ENCODE results near the gene LDAH.

Gene LDAH

DNA sequence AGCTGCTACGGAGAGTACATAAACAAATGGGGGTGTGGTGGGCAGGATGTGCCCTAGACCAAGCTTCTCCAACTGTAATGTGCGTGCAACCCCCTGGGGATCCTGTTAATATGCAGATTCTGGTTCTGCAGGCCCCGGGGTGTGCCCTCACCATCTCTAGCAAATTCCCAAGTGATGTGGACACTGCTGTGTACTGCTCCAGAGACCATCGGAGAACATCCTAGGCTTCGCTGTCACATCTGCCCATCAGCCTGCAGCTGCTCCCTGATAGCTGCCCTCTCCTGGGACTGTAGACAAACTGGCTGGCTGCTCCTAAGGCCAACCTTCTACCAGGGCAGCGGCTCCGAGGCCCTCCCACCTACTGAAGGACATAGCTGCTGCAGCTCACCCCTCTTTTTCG, 175.2 kb downstream of the LDAH start:
- Histone ChIP-seq H3K4me3 (ENCODE audit: low read length) (peak overlapping the region; percentile 15), H3K36me3 (ENCODE audit: insufficient read depth, low read length) (peaks cover 18% of the 10 kb centered on the region), H3K4me1 (ENCODE audit: control insufficient read depth, insufficient read depth, low read length) (peaks cover 27% of the 10 kb centered on the region), H3K9me3 (replicated peaks; ENCODE audit: low read length) (no peaks in the 10 kb centered on the region), H3K27me3 (ENCODE audit: control insufficient read depth, insufficient read depth, low read length) (no peaks in the 10 kb centered on the region), H3K9ac (ENCODE audit: low read depth, low read length) (no peak overlapping the region), H3K4me2 (ENCODE audit: low read length) (peak overlapping the region; percentile 35)

DNA sequence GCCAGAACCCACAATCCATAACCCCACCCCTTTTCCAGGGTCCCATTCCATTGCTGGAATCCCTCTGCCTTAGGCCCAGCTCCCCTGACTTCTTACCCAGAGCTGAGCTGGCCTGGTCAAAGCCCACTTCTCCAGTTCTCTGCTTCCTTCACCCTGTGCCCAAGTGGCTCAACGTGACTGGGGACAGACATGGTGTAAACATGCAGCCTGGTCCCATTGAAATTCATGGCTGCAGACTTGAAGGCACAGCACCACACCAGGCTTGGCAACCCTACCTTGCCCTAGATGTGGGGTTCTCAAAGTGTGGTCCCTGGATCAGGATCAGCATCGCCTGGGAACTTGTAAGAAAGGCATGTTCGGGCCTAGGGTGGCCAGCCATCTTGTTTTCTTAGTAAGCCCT, 175.7 kb downstream of the LDAH start:
- H3K9ac ChIP-seq (ENCODE audit: low read depth, low read length) = no peak overlapping the region
- H3K36me3 ChIP-seq (ENCODE audit: insufficient read depth, low read length) = peaks cover 18% of the 10 kb centered on the region
- no peak overlapping the region for H3K4me3 ChIP-seq (ENCODE audit: low read length)
- peaks cover 31% of the 10 kb centered on the region for H3K4me1 ChIP-seq (ENCODE audit: control insufficient read depth, insufficient read depth, low read length)
- no peaks in the 10 kb centered on the region for H3K9me3 ChIP-seq (replicated peaks; ENCODE audit: low read length)
- peak overlapping the region; percentile 35 for H3K4me2 ChIP-seq (ENCODE audit: low read length)
- no peaks in the 10 kb centered on the region for H3K27me3 ChIP-seq (ENCODE audit: control insufficient read depth, insufficient read depth, low read length)

DNA sequence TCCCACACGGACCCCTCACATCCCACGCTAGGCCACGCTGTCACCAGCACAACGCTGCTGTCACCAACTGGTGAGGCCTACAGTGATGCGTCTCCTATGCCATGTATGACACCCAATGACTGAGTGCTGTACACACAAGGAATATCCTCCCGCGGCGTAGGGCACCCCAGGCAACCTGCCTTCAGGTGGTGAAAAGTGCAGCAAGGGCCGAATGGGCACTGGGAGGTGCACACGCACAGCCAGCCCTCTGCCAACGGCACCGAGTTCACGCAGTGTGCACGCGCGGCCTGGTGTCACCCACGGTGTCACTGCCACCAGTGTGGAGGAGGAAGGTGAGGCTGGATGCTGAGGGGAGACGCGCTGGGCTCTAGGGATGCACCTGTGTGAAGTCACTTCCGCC, 176.5 kb downstream of the LDAH start:
- H3K27me3 ChIP-seq (ENCODE audit: control insufficient read depth, insufficient read depth, low read length) = no peaks in the 10 kb centered on the region
- H3K9ac ChIP-seq (ENCODE audit: low read depth, low read length) = no peak overlapping the region
- H3K4me2 ChIP-seq (ENCODE audit: low read length) = no peak overlapping the region
- peaks cover 18% of the 10 kb centered on the region for H3K36me3 ChIP-seq (ENCODE audit: insufficient read depth, low read length)
- H3K9me3 ChIP-seq (replicated peaks; ENCODE audit: low read length) = no peaks in the 10 kb centered on the region
- H3K4me1 ChIP-seq (ENCODE audit: control insufficient read depth, insufficient read depth, low read length) = peaks cover 35% of the 10 kb centered on the region
- H3K4me3 ChIP-seq (ENCODE audit: low read length) = no peak overlapping the region

DNA sequence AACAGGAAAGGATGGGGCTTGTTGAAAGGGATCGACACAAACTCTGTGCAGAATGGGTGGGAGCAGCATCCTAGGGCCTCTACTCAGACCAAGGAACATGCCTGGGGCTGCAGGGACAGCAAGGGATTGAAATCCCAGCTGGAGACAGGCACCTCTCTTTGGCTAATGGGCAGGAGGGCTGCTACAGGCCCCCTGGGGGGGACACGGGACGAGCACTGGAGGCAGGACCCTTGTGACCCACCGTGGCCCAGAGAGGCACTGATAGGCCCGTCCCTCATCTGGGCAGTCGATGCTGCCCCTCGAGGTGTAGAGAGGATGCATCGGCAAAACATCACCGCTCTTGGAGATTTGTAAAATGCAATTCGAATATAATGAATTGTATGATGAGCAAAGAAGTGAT, 177.1 kb downstream of the LDAH start:
- Histone ChIP-seq H3K4me1 (ENCODE audit: control insufficient read depth, insufficient read depth, low read length) (peaks cover 37% of the 10 kb centered on the region), H3K27me3 (ENCODE audit: control insufficient read depth, insufficient read depth, low read length) (no peaks in the 10 kb centered on the region), H3K9ac (ENCODE audit: low read depth, low read length) (no peak overlapping the region), H3K4me3 (ENCODE audit: low read length) (no peak overlapping the region), H3K9me3 (replicated peaks; ENCODE audit: low read length) (no peaks in the 10 kb centered on the region), H3K36me3 (ENCODE audit: insufficient read depth, low read length) (peaks cover 19% of the 10 kb centered on the region), H3K4me2 (ENCODE audit: low read length) (no peak overlapping the region)

DNA sequence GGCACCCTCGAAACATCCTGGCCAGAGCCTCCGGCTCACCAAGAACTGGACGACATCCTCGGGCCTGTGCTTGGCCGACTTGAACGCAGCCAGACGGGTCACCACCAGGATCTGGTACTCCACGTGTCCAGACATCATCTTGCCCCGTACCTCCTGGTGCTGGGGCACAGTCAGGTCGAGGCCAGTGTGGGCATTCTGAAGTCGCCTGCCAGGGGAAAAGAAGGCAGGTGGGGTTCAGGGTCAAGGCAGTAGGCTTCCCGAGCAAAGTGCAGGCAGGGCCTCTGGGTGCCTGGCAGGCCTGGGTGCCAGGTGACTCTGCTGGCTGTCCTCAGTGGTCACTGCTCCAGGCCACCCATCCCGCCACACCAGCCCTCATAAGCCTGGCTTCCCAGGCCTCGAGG, 177.6 kb downstream of the LDAH start:
- Histone ChIP-seq H3K9ac (ENCODE audit: low read depth, low read length) (no peak overlapping the region), H3K27me3 (ENCODE audit: control insufficient read depth, insufficient read depth, low read length) (no peaks in the 10 kb centered on the region), H3K4me1 (ENCODE audit: control insufficient read depth, insufficient read depth, low read length) (peaks cover 37% of the 10 kb centered on the region), H3K4me2 (ENCODE audit: low read length) (no peak overlapping the region), H3K9me3 (replicated peaks; ENCODE audit: low read length) (no peaks in the 10 kb centered on the region), H3K4me3 (ENCODE audit: low read length) (no peak overlapping the region), H3K36me3 (ENCODE audit: insufficient read depth, low read length) (peaks cover 24% of the 10 kb centered on the region)

DNA sequence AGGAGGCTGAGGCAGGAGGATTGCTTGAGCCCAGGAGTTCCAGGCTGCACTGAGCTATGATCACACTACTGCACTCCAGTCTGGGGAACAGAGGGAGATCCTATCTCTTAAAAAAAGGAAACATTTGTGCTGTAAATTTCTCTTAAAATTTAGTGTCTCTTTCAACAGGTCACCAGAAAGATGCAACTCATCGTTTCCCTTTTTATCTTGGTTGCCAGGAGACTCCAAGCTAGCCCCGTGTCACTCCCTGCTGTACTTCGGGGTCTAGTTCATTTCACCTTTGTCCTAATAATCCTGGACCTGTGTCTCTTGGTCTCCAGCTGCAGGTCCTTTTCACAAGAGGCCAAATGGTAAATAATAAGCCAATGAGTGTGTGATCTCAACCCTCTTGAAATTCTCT, 179.1 kb downstream of the LDAH start:
- peaks cover 30% of the 10 kb centered on the region for H3K36me3 ChIP-seq (ENCODE audit: insufficient read depth, low read length)
- H3K27me3 ChIP-seq (ENCODE audit: control insufficient read depth, insufficient read depth, low read length) = no peaks in the 10 kb centered on the region
- H3K4me2 ChIP-seq (ENCODE audit: low read length) = no peak overlapping the region
- no peak overlapping the region for H3K4me3 ChIP-seq (ENCODE audit: low read length)
- no peaks in the 10 kb centered on the region for H3K9me3 ChIP-seq (replicated peaks; ENCODE audit: low read length)
- H3K4me1 ChIP-seq (ENCODE audit: control insufficient read depth, insufficient read depth, low read length) = peaks cover 26% of the 10 kb centered on the region
- no peak overlapping the region for H3K9ac ChIP-seq (ENCODE audit: low read depth, low read length)

DNA sequence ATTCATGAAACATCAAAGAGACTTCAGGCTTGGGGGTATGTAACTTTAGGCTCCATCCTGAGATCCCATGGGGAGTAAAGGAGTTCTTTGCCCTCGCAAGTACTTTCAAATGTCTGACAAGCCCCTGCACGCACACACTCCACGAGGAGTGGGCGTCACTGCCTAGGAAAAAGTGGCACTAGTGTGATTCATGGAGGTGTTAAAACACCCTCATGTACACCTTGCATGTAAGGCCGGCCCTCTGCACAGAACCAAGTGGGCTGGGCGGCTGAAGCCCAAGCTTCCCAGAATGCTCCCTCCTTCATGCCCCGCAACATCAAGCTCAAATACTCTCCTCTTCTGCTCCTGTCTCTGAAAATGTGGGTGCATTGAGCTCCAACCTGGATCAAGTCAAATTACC, 179.8 kb downstream of the LDAH start:
- H3K9ac ChIP-seq (ENCODE audit: low read depth, low read length) = no peak overlapping the region
- no peak overlapping the region for H3K4me2 ChIP-seq (ENCODE audit: low read length)
- H3K4me3 ChIP-seq (ENCODE audit: low read length) = no peak overlapping the region
- no peaks in the 10 kb centered on the region for H3K9me3 ChIP-seq (replicated peaks; ENCODE audit: low read length)
- H3K27me3 ChIP-seq (ENCODE audit: control insufficient read depth, insufficient read depth, low read length) = no peaks in the 10 kb centered on the region
- peaks cover 24% of the 10 kb centered on the region for H3K4me1 ChIP-seq (ENCODE audit: control insufficient read depth, insufficient read depth, low read length)
- H3K36me3 ChIP-seq (ENCODE audit: insufficient read depth, low read length) = peaks cover 30% of the 10 kb centered on the region

DNA sequence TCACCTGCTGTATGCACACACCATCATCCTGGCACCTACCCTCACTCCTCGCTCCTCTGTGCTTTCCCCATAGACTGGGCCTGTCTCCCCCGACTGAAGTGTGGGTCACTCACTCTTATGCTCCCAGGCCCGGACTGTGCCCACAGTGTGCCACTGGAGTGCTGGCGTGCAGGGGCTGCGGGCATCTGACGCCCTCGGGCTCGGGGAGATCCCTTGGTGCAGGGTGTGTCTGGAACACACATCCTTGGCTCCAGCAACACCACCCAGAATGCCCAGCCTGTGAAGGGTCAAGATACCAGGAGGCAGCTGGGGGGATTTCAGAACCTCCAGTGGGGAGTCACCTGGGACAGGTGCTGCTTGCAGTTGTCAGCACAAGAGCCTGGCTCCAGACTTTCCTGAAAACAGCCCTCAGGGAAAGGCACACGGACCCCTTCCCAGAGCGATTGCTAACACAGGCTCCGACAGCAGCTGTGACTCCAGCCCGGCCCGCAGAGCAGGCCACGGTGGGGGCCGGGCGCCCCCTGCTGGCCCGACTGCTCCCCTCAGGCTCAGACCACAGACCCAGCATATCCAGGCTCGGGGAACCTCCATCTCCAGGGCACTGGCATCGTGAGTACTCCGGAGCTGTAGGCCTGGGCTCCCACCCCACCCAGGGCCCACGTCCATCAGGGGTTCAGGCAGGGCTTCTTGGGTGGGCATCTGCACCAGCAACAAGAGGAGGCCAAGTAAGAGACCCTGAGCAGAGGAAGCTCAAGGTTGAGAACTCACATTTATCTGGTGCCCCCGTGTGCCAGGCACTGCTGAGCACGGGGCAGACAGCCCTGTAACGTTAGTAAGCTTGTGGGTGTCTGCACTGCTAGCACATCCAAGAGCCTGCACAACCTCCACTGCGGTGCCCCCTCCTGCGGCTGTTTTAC, 180.6 kb downstream of the LDAH start:
- no peaks in the 10 kb centered on the region for H3K27me3 ChIP-seq (ENCODE audit: control insufficient read depth, insufficient read depth, low read length)
- peaks cover 29% of the 10 kb centered on the region for H3K36me3 ChIP-seq (ENCODE audit: insufficient read depth, low read length)
- no peak overlapping the region for H3K4me2 ChIP-seq (ENCODE audit: low read length)
- H3K9me3 ChIP-seq (replicated peaks; ENCODE audit: low read length) = no peaks in the 10 kb centered on the region
- H3K4me3 ChIP-seq (ENCODE audit: low read length) = no peak overlapping the region
- H3K4me1 ChIP-seq (ENCODE audit: control insufficient read depth, insufficient read depth, low read length) = peaks cover 17% of the 10 kb centered on the region
- no peak overlapping the region for H3K9ac ChIP-seq (ENCODE audit: low read depth, low read length)

DNA sequence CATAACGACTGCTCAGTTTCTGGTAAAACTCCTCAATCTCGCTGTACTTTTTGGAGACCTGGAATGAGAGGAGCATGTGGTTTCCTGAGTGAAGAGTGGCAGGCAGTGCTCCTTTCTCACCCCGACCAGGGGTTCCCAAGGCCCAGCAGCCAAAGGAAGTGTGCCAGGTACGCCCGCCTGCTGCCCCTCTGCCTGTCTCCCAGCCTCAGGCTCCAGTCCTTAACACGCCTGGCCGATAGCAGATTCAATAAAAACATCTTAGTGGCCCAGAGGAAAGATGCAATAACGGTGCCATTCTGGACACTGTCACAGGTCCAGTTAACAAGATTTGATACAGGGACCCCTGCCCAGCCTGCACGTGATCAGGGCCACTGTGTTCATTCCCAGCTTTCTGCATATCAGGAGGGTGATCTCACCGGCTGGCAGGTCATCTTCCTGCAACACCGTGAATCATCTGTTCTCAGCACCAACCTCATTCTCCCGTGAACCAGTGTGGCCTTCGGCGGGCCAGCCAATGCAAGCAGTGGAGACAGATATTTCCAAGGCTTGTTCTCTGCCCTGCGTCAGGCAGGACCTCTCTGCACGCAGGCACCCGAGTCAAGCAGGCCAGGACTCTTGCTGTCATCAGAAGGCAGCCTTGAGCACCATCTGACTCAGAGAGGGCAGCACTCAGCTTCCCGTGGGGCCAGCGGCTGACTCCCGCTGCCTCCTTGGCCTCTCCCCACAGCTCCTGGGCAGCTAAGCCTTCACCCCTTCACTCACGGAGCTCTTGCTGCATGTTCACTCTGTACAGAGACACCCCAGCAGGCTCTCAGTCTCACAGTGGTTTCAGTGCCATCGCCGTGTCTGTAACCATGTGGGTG, 181.5 kb downstream of the LDAH start:
- peaks cover 16% of the 10 kb centered on the region for H3K4me1 ChIP-seq (ENCODE audit: control insufficient read depth, insufficient read depth, low read length)
- H3K36me3 ChIP-seq (ENCODE audit: insufficient read depth, low read length) = peaks cover 20% of the 10 kb centered on the region
- H3K27me3 ChIP-seq (ENCODE audit: control insufficient read depth, insufficient read depth, low read length) = no peaks in the 10 kb centered on the region
- no peak overlapping the region for H3K4me2 ChIP-seq (ENCODE audit: low read length)
- no peak overlapping the region for H3K9ac ChIP-seq (ENCODE audit: low read depth, low read length)
- no peaks in the 10 kb centered on the region for H3K9me3 ChIP-seq (replicated peaks; ENCODE audit: low read length)
- no peak overlapping the region for H3K4me3 ChIP-seq (ENCODE audit: low read length)

DNA sequence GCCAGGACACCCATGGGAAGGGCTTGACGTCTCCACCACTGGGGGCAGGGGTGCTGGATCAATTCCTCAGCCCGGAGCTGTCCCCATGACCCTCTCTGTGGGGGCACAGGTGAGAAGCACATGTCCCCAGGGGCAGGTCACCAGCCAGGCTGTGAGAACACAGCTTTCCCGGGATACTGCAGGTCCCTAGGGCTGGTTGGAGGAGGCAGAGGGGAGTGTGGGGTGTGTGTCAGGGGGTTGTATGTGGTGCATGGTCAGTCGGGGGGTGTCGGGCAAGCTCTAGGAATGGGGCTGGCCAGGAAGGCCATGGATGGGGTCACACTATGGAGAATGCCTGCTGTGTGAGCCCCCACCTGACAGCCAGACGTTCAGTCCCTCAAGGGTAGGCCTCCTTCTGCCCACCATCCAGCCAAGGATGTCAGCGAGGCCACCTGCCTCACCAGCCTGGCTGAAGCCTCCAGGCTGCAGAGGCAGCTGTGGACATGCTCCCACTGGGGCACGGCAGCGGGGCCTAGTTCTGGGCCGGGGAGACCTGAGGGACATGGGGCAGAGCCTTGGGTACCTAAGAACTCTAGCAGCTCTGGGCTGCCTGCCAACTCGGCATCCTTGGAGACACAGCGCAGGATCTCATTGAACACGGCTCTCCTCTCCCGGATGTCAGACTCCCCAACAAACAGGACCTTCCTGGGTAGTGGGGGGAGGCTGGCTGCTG, 182.3 kb downstream of the LDAH start:
- H3K9me3 ChIP-seq (replicated peaks; ENCODE audit: low read length) = no peaks in the 10 kb centered on the region
- peaks cover 18% of the 10 kb centered on the region for H3K4me1 ChIP-seq (ENCODE audit: control insufficient read depth, insufficient read depth, low read length)
- no peak overlapping the region for H3K4me2 ChIP-seq (ENCODE audit: low read length)
- no peak overlapping the region for H3K4me3 ChIP-seq (ENCODE audit: low read length)
- H3K27me3 ChIP-seq (ENCODE audit: control insufficient read depth, insufficient read depth, low read length) = no peaks in the 10 kb centered on the region
- H3K9ac ChIP-seq (ENCODE audit: low read depth, low read length) = no peak overlapping the region
- H3K36me3 ChIP-seq (ENCODE audit: insufficient read depth, low read length) = peaks cover 16% of the 10 kb centered on the region

Measured in skeletal muscle satellite cell (primary cell).